T follicular helper cell (primary cell): ENCODE data around the gene MRPS34.
"Not testable (repeated sequence)": the region's sequence is repeated elsewhere in the genome, so short reads cannot be mapped to it uniquely, and the experiment has no call there.

Experiments
- DNase-seq: peaks from one replicate; pipeline ENCODE4 v3.0.0-alpha.2; 2020; ENCODE audit warnings: low read depth

MRPS34 gene

GRCh38 chr16:1749152-1750117, 23.5 kb downstream of the MRPS34 start:
- no peak for DNase-seq

- no peak for DNase-seq
These were observed 25.0 kb downstream of the MRPS34 start for GRCh38 chr16:1747934-1748333.

- DNase-seq: no peak
These were observed 26.2 kb downstream of the MRPS34 start for GRCh38 chr16:1746693-1747195.

- no peak for DNase-seq
These were observed 26.8 kb downstream of the MRPS34 start for GRCh38 chr16:1745900-1746692.

- no peak for DNase-seq
These were observed 27.6 kb downstream of the MRPS34 start for GRCh38 chr16:1745181-1745899.

- no peak for DNase-seq
These were observed 28.5 kb downstream of the MRPS34 start for GRCh38 chr16:1744338-1744840.

GRCh38 chr16:1743376-1744337, 29.3 kb downstream of the MRPS34 start:
- DNase-seq: no peak

GRCh38 chr16:1741553-1742165, 31.3 kb downstream of the MRPS34 start:
- DNase-seq: no peak

GRCh38 chr16:1740781-1741490, 32.0 kb downstream of the MRPS34 start:
- no peak for DNase-seq

- DNase-seq: no peak
These were observed 32.7 kb downstream of the MRPS34 start for GRCh38 chr16:1740234-1740633.

- DNase-seq: no peak
These were observed 38.1 kb downstream of the MRPS34 start for GRCh38 chr16:1734816-1735215.

- no peak for DNase-seq
These were observed 38.8 kb downstream of the MRPS34 start for GRCh38 chr16:1734123-1734522.

- DNase-seq: not testable (repeated sequence)
These were observed 40.4 kb downstream of the MRPS34 start for GRCh38 chr16:1732551-1732987.

GRCh38 chr16:1732071-1732470, 40.9 kb downstream of the MRPS34 start:
- no peak for DNase-seq

GRCh38 chr16:1731603-1732002, 41.3 kb downstream of the MRPS34 start:
- no peak for DNase-seq

- no peak for DNase-seq
These were observed 41.9 kb downstream of the MRPS34 start for GRCh38 chr16:1731073-1731472.

- no peak for DNase-seq
These were observed 43.5 kb downstream of the MRPS34 start for GRCh38 chr16:1729445-1729844.

- no peak for DNase-seq
These were observed 43.9 kb downstream of the MRPS34 start for GRCh38 chr16:1729026-1729425.
